ENCODE measurements around the gene PDLIM4.

Gene PDLIM4

GRCh38 chr5:132293066-132293991, 35.8 kb downstream of the PDLIM4 start:
- DNase-seq = peak; percentile 73

GRCh38 chr5:132293992-132294727, 36.7 kb downstream of the PDLIM4 start, which contains the start of gene SLC22A4:
SLC22A4 (plus strand) TSS chr5:132294394; CDS start chr5:132294617, 223 bp downstream.
- peak; percentile 76 for DNase-seq

- DNase-seq = no peak
Observed at GRCh38 chr5:132294728-132295504, 37.4 kb downstream of the PDLIM4 start.

- DNase-seq = no peak
Observed at GRCh38 chr5:132295505-132296411, 38.3 kb downstream of the PDLIM4 start.

- no peak for DNase-seq
Observed at GRCh38 chr5:132296412-132297016, 39.0 kb downstream of the PDLIM4 start.

- DNase-seq = no peak
Observed at GRCh38 chr5:132297211-132297940, 39.9 kb downstream of the PDLIM4 start.

GRCh38 chr5:132298298-132299212, 41.1 kb downstream of the PDLIM4 start:
- no peak for DNase-seq

- DNase-seq = no peak
Observed at GRCh38 chr5:132299917-132300316, 42.4 kb downstream of the PDLIM4 start.

- no peak for DNase-seq
Observed at GRCh38 chr5:132300577-132301343, 43.3 kb downstream of the PDLIM4 start.

GRCh38 chr5:132301344-132302271, 44.1 kb downstream of the PDLIM4 start:
- no peak for DNase-seq

- DNase-seq = no peak
Observed at GRCh38 chr5:132302413-132302812, 44.9 kb downstream of the PDLIM4 start.

GRCh38 chr5:132303589-132303988, 46.1 kb downstream of the PDLIM4 start:
- no peak for DNase-seq

- no peak for DNase-seq
Observed at GRCh38 chr5:132305420-132305819, 47.9 kb downstream of the PDLIM4 start.

GRCh38 chr5:132308701-132309100, 51.2 kb downstream of the PDLIM4 start:
- no peak for DNase-seq

GRCh38 chr5:132309679-132310078, 52.2 kb downstream of the PDLIM4 start:
- no peak for DNase-seq

GRCh38 chr5:132310141-132310834, 52.8 kb downstream of the PDLIM4 start:
- no peak for DNase-seq

GRCh38 chr5:132313366-132313765, 55.9 kb downstream of the PDLIM4 start:
- DNase-seq = no peak

All from NCI-H1092 (cell line).